HepG2 (cell line): ENCODE results near the gene BCL2L2. TPM values are rescaled to one million over a fixed set of nuclear protein-coding genes. Genes with fewer than 3 reads are reported as not detected.

Source experiments
- CEBPG ChIP-seq: IDR thresholded peaks from 2 replicates; pipeline ENCODE4 v1.6.1; 2016
- NCOA5 ChIP-seq: sonication (generic); formaldehyde crosslinking; IDR thresholded peaks from 2 replicates; pipeline ENCODE4 v1.4.0; 2020; ENCODE audit warnings: missing genetic modification reagents
- NR3C1 ChIP-seq: sonication (generic); formaldehyde crosslinking; IDR thresholded peaks from 2 replicates; pipeline ENCODE4 v1.4.0; 2020; ENCODE audit warnings: missing genetic modification reagents
- TP53 ChIP-seq: sonication (generic); formaldehyde crosslinking; conservative IDR thresholded peaks from 2 replicates; pipeline ENCODE4 v1.4.0; 2020; ENCODE audit warnings: missing genetic modification reagents
- TRIM24 ChIP-seq: sonication (generic); formaldehyde crosslinking; IDR thresholded peaks from 2 replicates; pipeline ENCODE4 v1.8.0; 2022; ENCODE audit warnings: mild to moderate bottlenecking, missing genetic modification reagents
- ZNF687 ChIP-seq: sonication (generic); formaldehyde crosslinking; IDR thresholded peaks from 2 replicates; pipeline ENCODE4 v1.5.1; 2020; ENCODE audit warnings: mild to moderate bottlenecking, missing genetic modification reagents, moderate library complexity
- ZNF713 ChIP-seq: sonication (generic); formaldehyde crosslinking; IDR thresholded peaks from 2 replicates; pipeline ENCODE4 v1.4.0; 2020; ENCODE audit warnings: mild to moderate bottlenecking, missing genetic modification reagents
- polyA plus RNA-seq, 8 experiments: library from polyadenylated mRNA; depleted of rRNA in 3 of 8; stranded (reverse) in 7 of 8; unstranded in 1 of 8; fragments of >200 nt; fragmentation: Illumina TruSeq in 4 of 8; extraction: Trizol in 4 of 8; gene quantifications; 2 replicates each; pipeline versions ENCODE4 v1.2.1 to v1.2.3, GENCODE V29; 2011 to 2016; ENCODE audit warnings: low read depth in 4 of 8, missing spikeins in 1 of 8, mixed read lengths in 1 of 8; ENCODE audit not compliant: insufficient read depth in 1 of 8
- total RNA-seq, 5 experiments: library from RNA; depleted of rRNA; stranded (reverse); fragments of >200 nt; fragmentation: Illumina TruSeq; extraction: Trizol; gene quantifications; 2 replicates each; pipeline ENCODE4 v1.2.3, GENCODE V29; 2016; ENCODE audit warnings: low read depth in 1 of 5
- TF ChIP-seq, protein P1 (sequence below): IDR thresholded peaks from 2 replicates; pipeline ENCODE4 v1.6.1; 2016
- TF ChIP-seq, protein P2 (sequence below): sonication (generic); formaldehyde crosslinking; IDR thresholded peaks from 2 replicates; pipeline ENCODE4 v1.5.1; 2020; ENCODE audit warnings: missing genetic modification reagents, mild to moderate bottlenecking, borderline replicate concordance
- TF ChIP-seq, protein P3 (sequence below): IDR thresholded peaks from 2 replicates; pipeline ENCODE4 v1.6.1; 2018; ENCODE audit warnings: missing genetic modification reagents
- TF ChIP-seq, protein P4 (sequence below): sonication (generic); formaldehyde crosslinking; IDR thresholded peaks from 2 replicates; pipeline ENCODE4 v1.4.0; 2020; ENCODE audit warnings: missing genetic modification reagents, borderline replicate concordance
- TF ChIP-seq, protein P5 (sequence below): sonication (generic); formaldehyde crosslinking; IDR thresholded peaks from 2 replicates; pipeline ENCODE4 v1.4.0; 2020; ENCODE audit warnings: mild to moderate bottlenecking, missing genetic modification reagents, borderline replicate concordance

Gene BCL2L2
- total and polyA plus RNA-seq, 2 of the 13 experiments (the other 11 are each of a cell fraction or from before 2014, with no cell fraction given), result 28.1 to 49.8 TPM

DNA sequence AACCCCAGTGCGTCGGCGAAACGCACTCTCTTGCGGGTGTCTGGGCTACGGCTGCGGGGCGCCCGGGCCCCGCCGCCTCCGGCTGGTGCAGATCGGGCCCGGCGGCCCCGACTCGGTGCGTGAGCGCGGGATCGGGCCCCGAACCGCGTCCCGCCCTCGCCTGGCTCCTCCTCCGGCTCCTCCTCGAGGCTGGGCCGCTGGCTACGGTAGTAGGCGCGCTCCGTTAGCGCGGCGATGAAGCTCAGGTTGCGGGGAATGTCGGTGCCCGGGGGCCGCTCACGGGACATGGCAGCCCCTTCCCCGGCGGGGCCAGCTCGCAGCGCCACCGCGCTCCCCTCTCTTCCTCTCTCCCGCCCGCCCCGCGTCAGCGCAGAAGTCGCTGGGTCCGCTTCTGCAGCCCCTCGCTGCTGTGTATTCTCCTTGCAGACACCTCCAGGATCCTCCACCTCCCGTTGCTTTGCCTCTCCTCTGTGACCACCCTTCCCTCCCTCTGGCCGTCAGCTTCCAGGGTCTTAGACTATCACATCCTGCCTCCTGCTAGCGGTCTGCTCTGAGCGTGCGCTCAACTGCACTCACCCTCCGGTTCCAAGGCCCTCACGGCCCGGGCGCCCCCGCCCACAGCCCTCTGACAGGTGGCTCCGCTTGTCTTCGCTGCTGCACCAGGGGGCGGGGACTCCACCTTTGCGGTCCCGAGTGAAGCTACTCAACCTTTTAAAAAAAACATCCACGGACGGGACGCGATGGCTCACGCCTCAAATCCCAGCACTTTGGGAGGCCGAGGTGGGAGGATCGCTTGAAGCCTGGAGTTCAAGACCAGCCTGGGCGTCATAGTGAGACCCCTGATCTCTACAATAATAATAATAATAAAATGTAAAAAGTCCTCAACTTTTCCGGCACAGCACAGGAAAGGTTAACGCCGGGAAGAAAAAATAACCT is 4.1 kb upstream of the BCL2L2 start, which contains the start of gene PPP1R3E (continued):
- TF ChIP-seq, protein P1, sequence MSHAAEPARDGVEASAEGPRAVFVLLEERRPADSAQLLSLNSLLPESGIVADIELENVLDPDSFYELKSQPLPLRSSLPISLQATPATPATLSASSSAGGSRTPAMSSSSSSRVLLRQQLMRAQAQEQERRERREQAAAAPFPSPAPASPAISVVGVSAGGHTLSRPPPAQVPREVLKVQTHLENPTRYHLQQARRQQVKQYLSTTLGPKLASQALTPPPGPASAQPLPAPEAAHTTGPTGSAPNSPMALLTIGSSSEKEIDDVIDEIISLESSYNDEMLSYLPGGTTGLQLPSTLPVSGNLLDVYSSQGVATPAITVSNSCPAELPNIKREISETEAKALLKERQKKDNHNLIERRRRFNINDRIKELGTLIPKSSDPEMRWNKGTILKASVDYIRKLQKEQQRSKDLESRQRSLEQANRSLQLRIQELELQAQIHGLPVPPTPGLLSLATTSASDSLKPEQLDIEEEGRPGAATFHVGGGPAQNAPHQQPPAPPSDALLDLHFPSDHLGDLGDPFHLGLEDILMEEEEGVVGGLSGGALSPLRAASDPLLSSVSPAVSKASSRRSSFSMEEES (CRISPR knock-in tag), result no peak
- TF ChIP-seq ZNF687 (CRISPR knock-in tag), result peak; percentile 91
- peak; percentile 19; the same call in 1 of the 2 replicates for TF ChIP-seq TP53 (CRISPR knock-in tag)
- no peak for TF ChIP-seq NR3C1 (CRISPR knock-in tag)
- TF ChIP-seq, protein P2, sequence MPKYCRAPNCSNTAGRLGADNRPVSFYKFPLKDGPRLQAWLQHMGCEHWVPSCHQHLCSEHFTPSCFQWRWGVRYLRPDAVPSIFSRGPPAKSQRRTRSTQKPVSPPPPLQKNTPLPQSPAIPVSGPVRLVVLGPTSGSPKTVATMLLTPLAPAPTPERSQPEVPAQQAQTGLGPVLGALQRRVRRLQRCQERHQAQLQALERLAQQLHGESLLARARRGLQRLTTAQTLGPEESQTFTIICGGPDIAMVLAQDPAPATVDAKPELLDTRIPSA (CRISPR knock-in tag), result no peak
- no peak for TF ChIP-seq NCOA5
- no peak for TF ChIP-seq ZNF713 (CRISPR knock-in tag)
- TF ChIP-seq CEBPG (CRISPR knock-in tag), result peak; percentile 11; the same call in 1 of the 2 replicates
- TF ChIP-seq, protein P3, sequence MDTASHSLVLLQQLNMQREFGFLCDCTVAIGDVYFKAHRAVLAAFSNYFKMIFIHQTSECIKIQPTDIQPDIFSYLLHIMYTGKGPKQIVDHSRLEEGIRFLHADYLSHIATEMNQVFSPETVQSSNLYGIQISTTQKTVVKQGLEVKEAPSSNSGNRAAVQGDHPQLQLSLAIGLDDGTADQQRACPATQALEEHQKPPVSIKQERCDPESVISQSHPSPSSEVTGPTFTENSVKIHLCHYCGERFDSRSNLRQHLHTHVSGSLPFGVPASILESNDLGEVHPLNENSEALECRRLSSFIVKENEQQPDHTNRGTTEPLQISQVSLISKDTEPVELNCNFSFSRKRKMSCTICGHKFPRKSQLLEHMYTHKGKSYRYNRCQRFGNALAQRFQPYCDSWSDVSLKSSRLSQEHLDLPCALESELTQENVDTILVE (CRISPR knock-in tag), result peak; percentile 74
- TF ChIP-seq TRIM24 (CRISPR knock-in tag), result no peak
- TF ChIP-seq, protein P4, sequence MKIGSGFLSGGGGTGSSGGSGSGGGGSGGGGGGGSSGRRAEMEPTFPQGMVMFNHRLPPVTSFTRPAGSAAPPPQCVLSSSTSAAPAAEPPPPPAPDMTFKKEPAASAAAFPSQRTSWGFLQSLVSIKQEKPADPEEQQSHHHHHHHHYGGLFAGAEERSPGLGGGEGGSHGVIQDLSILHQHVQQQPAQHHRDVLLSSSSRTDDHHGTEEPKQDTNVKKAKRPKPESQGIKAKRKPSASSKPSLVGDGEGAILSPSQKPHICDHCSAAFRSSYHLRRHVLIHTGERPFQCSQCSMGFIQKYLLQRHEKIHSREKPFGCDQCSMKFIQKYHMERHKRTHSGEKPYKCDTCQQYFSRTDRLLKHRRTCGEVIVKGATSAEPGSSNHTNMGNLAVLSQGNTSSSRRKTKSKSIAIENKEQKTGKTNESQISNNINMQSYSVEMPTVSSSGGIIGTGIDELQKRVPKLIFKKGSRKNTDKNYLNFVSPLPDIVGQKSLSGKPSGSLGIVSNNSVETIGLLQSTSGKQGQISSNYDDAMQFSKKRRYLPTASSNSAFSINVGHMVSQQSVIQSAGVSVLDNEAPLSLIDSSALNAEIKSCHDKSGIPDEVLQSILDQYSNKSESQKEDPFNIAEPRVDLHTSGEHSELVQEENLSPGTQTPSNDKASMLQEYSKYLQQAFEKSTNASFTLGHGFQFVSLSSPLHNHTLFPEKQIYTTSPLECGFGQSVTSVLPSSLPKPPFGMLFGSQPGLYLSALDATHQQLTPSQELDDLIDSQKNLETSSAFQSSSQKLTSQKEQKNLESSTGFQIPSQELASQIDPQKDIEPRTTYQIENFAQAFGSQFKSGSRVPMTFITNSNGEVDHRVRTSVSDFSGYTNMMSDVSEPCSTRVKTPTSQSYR (CRISPR knock-in tag), result no peak; the same call in none of the 2 replicates
- TF ChIP-seq, protein P5, sequence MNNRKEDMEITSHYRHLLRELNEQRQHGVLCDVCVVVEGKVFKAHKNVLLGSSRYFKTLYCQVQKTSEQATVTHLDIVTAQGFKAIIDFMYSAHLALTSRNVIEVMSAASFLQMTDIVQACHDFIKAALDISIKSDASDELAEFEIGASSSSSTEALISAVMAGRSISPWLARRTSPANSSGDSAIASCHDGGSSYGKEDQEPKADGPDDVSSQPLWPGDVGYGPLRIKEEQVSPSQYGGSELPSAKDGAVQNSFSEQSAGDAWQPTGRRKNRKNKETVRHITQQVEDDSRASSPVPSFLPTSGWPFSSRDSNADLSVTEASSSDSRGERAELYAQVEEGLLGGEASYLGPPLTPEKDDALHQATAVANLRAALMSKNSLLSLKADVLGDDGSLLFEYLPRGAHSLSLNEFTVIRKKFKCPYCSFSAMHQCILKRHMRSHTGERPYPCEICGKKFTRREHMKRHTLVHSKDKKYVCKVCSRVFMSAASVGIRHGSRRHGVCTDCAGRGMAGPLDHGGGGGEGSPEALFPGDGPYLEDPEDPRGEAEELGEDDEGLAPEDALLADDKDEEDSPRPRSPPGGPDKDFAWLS (CRISPR knock-in tag), result peak; percentile 96; the same call in 1 of the 2 replicates
